NCI-H1105 (cell line): ENCODE results near the gene CLRN2.

ENCODE experiments used
- DNase-seq: peaks from one replicate; lab custom pipeline; 2025; lab: John Stamatoyannopoulos, UW

CLRN2 gene, protein sequence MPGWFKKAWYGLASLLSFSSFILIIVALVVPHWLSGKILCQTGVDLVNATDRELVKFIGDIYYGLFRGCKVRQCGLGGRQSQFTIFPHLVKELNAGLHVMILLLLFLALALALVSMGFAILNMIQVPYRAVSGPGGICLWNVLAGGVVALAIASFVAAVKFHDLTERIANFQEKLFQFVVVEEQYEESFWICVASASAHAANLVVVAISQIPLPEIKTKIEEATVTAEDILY

GRCh38 chr4:17514865-17515264 is at the start of gene CLRN2:
TSS of gene CLRN2 (plus strand) at chr4:17515165. CDS start at chr4:17515267, 102 bp downstream.
- DNase-seq = no peak

DNA sequence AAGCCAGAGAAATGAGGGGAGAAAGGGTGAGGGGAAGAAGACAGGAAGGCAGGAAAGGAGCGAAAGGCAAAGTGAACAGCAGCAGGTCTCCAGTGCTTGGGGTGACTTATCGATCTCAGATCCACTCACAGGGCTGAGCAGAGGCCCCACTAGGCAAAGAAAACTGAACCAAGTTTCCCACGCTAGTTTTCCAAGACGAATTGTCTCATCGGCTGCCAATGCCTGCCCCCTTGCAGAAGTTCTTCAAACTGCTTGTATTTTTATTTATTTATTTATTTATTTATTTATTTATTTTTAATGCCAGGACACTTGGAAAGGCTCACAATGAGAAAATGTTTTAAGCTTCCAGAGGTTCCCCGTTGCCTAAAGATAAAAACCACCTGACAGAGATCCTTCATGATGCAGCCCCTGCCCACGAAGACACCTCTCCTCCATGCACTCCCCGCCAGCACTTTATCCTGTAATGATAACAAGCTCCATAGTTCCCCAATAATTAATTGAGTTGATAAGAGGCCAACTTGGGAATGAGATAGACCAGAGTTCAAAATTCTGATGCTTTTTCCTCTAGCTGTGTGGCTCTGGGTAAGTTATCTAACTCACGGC is 46.2 kb upstream of the CLRN2 start:
- no peak for DNase-seq

GRCh38 chr4:17469931-17470674 is 44.9 kb upstream of the CLRN2 start:
- no peak for DNase-seq

GRCh38 chr4:17475481-17475880 is 39.5 kb upstream of the CLRN2 start:
- no peak for DNase-seq

DNA sequence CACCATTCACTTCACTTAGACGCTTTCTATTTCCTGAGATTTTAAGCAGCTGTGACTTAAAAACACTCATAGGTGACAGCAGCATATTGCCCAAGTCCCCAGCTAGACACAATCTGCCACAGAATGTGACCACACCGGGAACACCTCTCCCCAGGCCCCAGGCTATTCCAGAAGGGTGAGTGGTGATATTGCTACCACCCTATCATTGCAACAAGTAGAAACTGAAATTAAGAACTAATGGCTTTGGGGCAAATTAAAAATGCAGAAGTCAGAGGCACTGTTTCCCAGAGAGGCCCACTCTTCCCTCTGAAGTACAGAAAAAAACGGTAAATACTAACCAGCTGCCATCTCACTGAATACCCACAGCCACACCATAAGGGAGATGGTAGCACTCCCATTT is 38.1 kb upstream of the CLRN2 start:
- DNase-seq = no peak

DNA sequence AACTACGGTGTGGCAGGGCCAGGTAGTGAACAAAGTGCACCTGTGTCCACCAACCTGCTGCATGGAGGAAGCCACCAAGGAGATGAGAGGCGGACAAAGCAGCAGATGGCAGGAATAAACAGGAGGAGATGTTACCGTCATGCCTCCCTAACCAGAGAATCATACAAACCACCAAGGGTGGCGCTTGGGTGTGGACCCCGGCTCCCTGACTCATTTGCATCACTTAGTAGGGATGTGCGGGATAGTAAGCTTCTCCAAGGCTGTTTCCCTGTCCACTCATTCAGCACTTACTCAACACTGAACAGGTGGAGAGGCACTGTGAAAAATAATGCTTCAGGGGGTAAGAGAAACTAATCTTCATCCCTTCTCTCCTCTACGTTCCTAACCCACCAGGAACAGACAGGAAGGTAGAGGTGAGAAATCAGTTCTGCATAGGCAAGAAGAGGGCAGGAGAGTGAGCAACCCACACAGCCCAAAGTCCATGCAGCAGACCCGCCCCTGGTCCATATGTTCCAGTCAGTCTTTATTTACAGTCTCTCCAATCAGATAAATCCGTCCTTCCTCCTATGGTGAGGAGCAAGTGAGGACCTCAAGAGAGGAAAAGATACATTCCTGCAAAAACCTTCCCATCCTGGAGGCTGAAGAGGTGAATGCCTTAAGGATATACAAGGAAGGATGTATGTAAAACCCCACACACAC is 37.0 kb upstream of the CLRN2 start:
- DNase-seq = no peak

DNA sequence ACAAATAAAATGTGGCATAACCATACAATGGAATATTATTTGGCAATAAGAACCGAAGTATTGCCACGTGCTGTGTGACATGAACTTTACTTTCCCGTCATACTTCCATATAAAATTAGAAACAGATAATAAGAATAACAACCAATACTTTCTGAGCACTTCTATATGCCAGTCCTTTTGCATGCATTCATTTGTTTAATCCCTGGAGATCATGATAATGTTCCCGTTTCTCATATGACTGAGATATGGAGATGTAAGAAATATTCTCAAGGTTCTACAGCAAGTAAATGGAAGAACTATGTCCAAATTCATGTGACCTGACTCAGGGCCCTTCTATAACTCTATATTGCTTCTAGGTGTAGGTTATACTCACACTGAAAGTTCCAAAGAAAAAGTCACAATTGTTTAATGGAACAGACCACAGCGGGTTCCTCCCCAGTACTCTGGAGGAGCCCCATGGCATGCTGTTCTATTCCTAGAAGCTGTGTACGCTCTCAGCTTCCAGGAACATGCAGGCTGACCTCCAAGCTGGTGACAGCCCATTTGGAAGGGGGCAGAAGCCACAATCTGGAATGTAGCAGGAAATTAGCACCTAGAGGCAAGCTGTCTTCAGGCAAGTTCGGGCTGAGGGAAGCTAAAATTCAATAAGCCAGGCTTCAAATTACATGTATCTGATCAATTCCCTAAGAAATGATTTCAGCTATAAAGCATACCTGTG is 34.6 kb upstream of the CLRN2 start:
- no peak for DNase-seq

DNA sequence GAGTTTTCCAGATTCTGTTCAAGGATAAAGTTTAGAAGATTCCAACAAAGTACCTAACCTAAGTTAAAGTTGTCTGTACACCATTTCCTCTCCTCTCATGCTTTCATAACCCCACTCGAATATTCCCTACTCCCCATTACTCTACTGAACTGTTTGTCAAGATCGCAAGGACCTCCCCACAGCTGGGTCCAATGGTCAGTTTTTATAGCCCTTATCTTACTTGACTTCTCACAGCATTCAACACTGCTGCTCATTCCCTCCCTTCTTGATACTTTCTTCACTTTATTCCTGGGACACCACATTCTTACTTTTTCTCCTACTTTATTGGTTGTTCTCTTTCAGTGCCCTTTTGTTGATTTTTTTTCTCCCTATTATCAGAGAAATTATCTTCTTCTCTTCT is 34.0 kb upstream of the CLRN2 start:
- no peak for DNase-seq

- no peak for DNase-seq
Observed at GRCh38 chr4:17482716-17483115, 32.2 kb upstream of the CLRN2 start.

GRCh38 chr4:17489123-17489522 is 25.8 kb upstream of the CLRN2 start:
- no peak for DNase-seq

- DNase-seq = no peak
Observed at GRCh38 chr4:17489721-17490120, 25.2 kb upstream of the CLRN2 start.

DNA sequence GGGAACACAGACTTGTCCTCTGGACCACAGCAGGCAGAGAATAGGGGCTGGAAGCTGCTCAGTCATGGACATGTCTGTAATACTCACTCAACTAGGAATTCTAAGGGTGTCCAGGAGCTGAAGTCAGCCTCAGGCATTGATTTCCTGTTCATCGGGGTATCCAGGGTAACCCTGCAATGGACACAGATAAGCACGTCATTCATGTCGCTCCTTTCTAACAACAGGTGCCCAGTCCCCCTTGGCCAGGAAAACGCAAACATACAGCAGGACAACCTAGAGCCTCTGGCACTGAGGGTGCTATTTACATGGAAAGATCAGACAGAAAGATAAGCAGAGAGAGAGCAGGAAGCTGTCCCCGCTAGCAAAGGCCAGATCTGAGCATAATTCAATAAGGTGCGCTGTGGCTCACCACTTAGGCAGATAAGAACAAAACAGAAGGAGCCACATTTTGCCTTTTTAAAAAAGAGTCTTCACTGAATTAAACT is 24.3 kb upstream of the CLRN2 start:
- DNase-seq = no peak

- DNase-seq = no peak
Observed at GRCh38 chr4:17491196-17491595, 23.8 kb upstream of the CLRN2 start.

- DNase-seq = peak; percentile 44
Observed at GRCh38 chr4:17492058-17492741, 22.8 kb upstream of the CLRN2 start.

DNA sequence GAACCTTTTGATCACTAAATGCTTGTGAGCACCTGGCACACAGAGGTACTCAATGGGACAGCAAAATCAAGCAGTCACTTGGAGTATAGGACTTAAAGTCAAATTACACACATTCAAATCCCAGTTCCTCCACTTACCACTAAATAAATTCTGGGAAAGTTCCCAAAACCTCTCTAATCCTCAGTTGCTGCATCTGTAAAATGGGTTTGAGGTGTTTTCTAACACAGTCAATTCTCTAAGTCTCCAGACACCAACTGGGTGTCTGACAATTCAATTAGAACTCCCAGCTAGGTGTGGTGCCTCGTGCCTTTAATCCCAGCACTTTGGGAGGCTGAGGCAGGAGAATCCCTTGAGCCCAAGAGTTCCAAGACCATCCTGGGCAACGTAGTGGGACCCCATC is 22.1 kb upstream of the CLRN2 start:
- DNase-seq = no peak

DNA sequence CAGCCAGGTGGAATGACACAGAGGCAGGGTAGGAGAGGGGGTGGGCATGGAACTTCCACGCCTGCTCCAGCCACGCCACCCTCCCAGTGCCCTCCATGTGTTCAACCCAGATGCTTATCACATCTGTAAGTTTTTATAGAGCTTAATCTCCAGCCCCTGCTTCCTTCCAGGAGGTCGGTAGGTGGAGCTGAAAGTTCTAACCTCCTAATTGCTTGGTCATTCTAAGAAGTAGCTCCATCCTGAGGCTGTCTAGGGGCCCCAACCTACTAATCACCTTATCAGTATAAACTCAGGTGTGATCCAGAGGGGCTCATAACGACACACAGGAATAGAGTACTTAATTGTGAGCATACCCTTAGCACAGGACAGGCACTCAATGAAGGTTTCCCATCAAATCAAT is 21.3 kb upstream of the CLRN2 start:
- DNase-seq = no peak

DNA sequence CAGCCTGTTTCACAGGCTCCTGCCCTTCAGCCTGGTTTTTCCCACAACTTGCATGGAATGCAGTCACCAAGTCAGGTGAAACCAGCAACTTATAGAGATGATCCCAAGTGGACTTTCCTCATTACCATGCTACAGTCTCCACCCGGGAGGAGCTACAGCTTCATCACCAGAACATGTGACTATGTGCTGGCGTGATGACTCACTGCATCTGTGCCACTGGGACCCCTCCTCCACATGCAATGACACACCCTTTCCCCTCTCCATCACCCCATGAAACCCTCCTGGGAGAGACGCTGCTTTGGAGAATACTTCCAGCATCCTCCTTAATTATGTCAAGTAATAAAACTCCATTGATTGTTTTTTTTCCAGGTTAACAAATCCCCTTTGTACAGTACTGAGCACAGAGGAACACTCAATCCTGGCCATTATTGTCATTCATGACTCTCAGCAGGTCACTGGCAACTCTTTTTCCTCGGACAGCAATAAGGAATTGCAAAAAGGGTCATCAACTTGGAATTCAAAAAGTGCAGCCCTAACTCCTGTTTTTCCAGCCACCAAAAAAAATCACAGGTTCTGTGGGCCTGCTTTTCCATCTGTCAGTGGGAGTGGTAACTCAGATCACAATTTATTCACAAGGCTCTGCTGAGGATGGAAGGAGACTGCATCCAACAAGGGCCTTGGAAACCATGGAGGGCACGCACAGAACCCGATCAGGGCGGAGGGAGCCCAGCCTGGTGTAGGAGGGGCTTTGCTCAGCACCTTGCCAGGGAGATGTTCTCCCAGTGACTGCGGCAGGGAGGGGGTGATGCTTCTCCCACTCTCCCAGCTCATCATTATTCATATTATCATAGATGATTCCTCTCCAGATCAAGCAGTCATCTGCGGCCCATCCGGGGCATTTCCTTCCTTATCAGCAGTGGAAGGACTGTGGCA is 20.4 kb upstream of the CLRN2 start:
- DNase-seq = no peak

DNA sequence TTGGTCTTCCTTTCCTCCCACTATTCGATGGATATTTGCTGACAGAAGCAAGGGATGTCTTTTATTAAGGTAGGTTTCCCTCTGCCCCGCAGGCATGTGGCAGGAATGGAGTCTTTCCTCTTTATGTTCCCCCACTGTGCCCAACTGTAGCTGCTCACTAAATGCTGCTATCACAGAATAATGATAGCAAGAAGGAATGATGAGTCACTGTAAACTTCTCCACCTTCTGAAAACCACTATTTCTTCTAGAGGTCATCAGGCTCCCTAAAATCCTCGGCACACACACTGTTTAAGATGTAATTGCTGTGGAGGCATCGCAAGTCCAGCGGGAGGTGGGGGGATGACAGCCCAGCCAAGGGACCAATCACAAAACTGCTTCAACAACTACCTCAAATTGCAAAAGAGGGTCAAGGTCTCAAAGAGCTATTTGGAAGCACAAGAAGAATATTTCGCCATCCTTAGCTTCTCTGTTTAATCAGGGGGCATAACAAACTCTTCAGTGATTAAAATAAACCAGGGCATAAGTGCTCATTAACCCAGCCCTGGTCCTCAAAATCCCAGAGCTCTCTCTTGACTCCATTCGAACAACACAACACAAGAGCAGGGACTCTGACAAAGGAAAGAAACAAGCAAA is 17.0 kb upstream of the CLRN2 start:
- DNase-seq = no peak

- DNase-seq = no peak
Observed at GRCh38 chr4:17500574-17500973, 14.4 kb upstream of the CLRN2 start.

GRCh38 chr4:17502756-17503155 is 12.2 kb upstream of the CLRN2 start:
- DNase-seq = no peak
